ENCODE data around the gene NT5C.

DNA sequence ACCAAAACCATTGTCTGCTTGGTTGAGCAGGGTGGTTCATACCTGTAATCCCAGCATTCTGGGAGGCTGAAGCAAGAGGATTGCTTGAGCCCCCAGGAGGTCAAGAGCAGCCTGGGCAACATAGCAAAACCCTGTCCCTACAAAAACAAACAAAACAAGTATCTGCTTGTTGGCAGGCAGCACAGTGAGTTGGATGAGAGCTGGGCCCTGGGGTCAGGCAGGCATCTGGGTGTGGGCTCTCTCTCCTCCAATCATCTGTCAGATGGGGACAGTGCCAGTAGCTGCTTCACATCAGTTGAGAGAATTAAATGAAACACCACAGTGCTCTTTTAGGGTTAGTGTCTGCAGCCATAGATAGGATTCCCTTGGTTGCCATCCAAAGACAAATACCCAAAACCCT lies 16.0 kb downstream of the NT5C start:
- TF ChIP-seq, protein P1, sequence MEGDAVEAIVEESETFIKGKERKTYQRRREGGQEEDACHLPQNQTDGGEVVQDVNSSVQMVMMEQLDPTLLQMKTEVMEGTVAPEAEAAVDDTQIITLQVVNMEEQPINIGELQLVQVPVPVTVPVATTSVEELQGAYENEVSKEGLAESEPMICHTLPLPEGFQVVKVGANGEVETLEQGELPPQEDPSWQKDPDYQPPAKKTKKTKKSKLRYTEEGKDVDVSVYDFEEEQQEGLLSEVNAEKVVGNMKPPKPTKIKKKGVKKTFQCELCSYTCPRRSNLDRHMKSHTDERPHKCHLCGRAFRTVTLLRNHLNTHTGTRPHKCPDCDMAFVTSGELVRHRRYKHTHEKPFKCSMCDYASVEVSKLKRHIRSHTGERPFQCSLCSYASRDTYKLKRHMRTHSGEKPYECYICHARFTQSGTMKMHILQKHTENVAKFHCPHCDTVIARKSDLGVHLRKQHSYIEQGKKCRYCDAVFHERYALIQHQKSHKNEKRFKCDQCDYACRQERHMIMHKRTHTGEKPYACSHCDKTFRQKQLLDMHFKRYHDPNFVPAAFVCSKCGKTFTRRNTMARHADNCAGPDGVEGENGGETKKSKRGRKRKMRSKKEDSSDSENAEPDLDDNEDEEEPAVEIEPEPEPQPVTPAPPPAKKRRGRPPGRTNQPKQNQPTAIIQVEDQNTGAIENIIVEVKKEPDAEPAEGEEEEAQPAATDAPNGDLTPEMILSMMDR (conservative IDR thresholded peaks at IDR 0.05; ENCODE audit: low read length), result no peak
- no peak for TF ChIP-seq EZH2phosphoT487 (IDR thresholded peaks at IDR 0.05; ENCODE audit: borderline replicate concordance)
